ENCODE measurements around the gene NUDT8.

The NUDT8 gene

DNA sequence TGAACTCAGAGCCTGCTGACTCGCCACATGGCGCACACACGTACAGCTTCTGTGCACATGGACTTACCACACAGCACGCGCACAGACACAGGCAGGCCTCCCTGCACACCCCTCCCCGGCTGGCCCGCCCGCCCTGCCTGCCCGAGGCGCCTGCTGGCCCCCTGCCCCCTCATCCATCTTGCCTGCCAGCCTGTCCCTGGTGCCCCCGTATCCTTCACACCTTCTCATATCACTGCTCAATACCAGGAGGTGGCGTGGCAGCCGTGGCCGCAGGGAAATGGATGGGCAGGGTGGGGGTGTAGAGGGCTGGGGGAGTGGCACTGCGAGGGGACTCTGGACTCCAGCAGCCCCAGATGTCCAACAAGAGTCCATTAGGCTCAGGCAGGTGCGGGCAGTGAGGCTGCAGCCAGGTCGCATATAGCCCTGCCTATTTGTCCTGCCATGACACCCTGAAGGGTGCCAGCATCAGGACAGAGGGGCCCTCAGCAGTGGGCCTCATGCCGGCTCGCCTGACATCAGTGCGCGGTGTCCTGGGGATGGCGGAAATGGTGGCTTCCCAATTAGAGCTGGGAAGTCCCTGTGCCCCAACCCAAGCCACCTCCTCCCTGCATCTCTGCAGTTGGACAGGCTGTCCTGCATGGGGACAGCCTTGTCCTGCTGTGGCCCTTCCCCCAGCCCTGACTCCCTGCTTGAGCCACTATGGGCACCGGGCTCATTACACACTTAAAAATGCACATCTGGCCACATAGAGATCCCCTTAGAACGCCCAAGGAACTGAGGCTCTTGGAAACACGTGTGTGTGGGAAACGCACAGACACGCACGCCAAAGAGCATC, 11.8 kb upstream of the NUDT8 start:
- H3K9me3 ChIP-seq (ENCODE audit: low read length): peaks cover 3% of the 10 kb centered on the region; the same call in 1 of the 2 replicates
- H3F3A ChIP-seq (ENCODE audit: insufficient read depth, low read length): no peaks in the 10 kb centered on the region
- H3K27me3 ChIP-seq (ENCODE audit: insufficient read depth, low read length): peaks cover 8% of the 10 kb centered on the region; the same call in 1 of the 2 replicates
- no peaks in the 10 kb centered on the region for H3K79me2 ChIP-seq (ENCODE audit: insufficient read depth, low read length)
- H3K4me3 ChIP-seq (ENCODE audit: low read depth, low read length, poor library complexity, severe bottlenecking): no peak overlapping the region
- H3K4me1 ChIP-seq (ENCODE audit: insufficient read depth, low read length, severe bottlenecking): peaks cover 10% of the 10 kb centered on the region
- no peaks in the 10 kb centered on the region for H4K20me1 ChIP-seq (ENCODE audit: insufficient read depth, low read length)
- H3K4me2 ChIP-seq (ENCODE audit: low read length): no peak overlapping the region
- no peak overlapping the region for H3K27ac ChIP-seq (ENCODE audit: low read depth, low read length, poor library complexity, severe bottlenecking)
- no peaks in the 10 kb centered on the region; the same call in 1 of the 2 replicates for H3K36me3 ChIP-seq (ENCODE audit: insufficient read depth, low read length)
- H2AFZ ChIP-seq (ENCODE audit: low read length): no peak overlapping the region
- TF ChIP-seq, protein P1, sequence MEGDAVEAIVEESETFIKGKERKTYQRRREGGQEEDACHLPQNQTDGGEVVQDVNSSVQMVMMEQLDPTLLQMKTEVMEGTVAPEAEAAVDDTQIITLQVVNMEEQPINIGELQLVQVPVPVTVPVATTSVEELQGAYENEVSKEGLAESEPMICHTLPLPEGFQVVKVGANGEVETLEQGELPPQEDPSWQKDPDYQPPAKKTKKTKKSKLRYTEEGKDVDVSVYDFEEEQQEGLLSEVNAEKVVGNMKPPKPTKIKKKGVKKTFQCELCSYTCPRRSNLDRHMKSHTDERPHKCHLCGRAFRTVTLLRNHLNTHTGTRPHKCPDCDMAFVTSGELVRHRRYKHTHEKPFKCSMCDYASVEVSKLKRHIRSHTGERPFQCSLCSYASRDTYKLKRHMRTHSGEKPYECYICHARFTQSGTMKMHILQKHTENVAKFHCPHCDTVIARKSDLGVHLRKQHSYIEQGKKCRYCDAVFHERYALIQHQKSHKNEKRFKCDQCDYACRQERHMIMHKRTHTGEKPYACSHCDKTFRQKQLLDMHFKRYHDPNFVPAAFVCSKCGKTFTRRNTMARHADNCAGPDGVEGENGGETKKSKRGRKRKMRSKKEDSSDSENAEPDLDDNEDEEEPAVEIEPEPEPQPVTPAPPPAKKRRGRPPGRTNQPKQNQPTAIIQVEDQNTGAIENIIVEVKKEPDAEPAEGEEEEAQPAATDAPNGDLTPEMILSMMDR (IDR thresholded peaks at IDR 0.05; ENCODE audit: low read length): no peak
- TF ChIP-seq EZH2 (IDR thresholded peaks at IDR 0.05; ENCODE audit: borderline replicate concordance, low read length): no peak
- no peak overlapping the region for H3K9ac ChIP-seq (ENCODE audit: low read length)
- no peaks in the 10 kb centered on the region for H3K9me2 ChIP-seq (ENCODE audit: low read depth, low read length)

- H3K4me3 ChIP-seq (ENCODE audit: low read depth, low read length, poor library complexity, severe bottlenecking): no peak overlapping the region
- H3K79me2 ChIP-seq (ENCODE audit: insufficient read depth, low read length): no peaks in the 10 kb centered on the region
- H3K9me3 ChIP-seq (ENCODE audit: low read length): peaks cover 3% of the 10 kb centered on the region; the same call in 1 of the 2 replicates
- H3K4me1 ChIP-seq (ENCODE audit: insufficient read depth, low read length, severe bottlenecking): peaks cover 3% of the 10 kb centered on the region
- no peak overlapping the region for H3K27ac ChIP-seq (ENCODE audit: low read depth, low read length, poor library complexity, severe bottlenecking)
- no peak for TF ChIP-seq EZH2 (IDR thresholded peaks at IDR 0.05; ENCODE audit: borderline replicate concordance, low read length)
- no peak overlapping the region for H2AFZ ChIP-seq (ENCODE audit: low read length)
- H3F3A ChIP-seq (ENCODE audit: insufficient read depth, low read length): no peaks in the 10 kb centered on the region
- H3K36me3 ChIP-seq (ENCODE audit: insufficient read depth, low read length): no peaks in the 10 kb centered on the region; the same call in 1 of the 2 replicates
- H3K4me2 ChIP-seq (ENCODE audit: low read length): no peak overlapping the region
- H3K9ac ChIP-seq (ENCODE audit: low read length): no peak overlapping the region
- no peaks in the 10 kb centered on the region for H4K20me1 ChIP-seq (ENCODE audit: insufficient read depth, low read length)
- no peaks in the 10 kb centered on the region for H3K9me2 ChIP-seq (ENCODE audit: low read depth, low read length)
- peaks cover 8% of the 10 kb centered on the region; the same call in 1 of the 2 replicates for H3K27me3 ChIP-seq (ENCODE audit: insufficient read depth, low read length)
Measured at GRCh38 chr11:67640758-67641337, 11.1 kb upstream of the NUDT8 start.

GRCh38 chr11:67640021-67640757, 10.5 kb upstream of the NUDT8 start:
- TF ChIP-seq, protein P1 (IDR thresholded peaks at IDR 0.05; ENCODE audit: low read length): peak; percentile 74
- no peak for TF ChIP-seq EZH2 (IDR thresholded peaks at IDR 0.05; ENCODE audit: borderline replicate concordance, low read length)
- Histone ChIP-seq H3K27ac (ENCODE audit: low read depth, low read length, poor library complexity, severe bottlenecking) (no peak overlapping the region), H2AFZ (ENCODE audit: low read length) (no peak overlapping the region), H3K4me3 (ENCODE audit: low read depth, low read length, poor library complexity, severe bottlenecking) (no peak overlapping the region), H3K4me1 (ENCODE audit: insufficient read depth, low read length, severe bottlenecking) (no peaks in the 10 kb centered on the region), H3K9ac (ENCODE audit: low read length) (no peak overlapping the region), H3K9me3 (ENCODE audit: low read length) (peaks cover 3% of the 10 kb centered on the region; the same call in 1 of the 2 replicates), H3K4me2 (ENCODE audit: low read length) (no peak overlapping the region), H3K9me2 (ENCODE audit: low read depth, low read length) (no peaks in the 10 kb centered on the region), H3F3A (ENCODE audit: insufficient read depth, low read length) (no peaks in the 10 kb centered on the region), H3K27me3 (ENCODE audit: insufficient read depth, low read length) (peaks cover 8% of the 10 kb centered on the region; the same call in 1 of the 2 replicates), H3K36me3 (ENCODE audit: insufficient read depth, low read length) (no peaks in the 10 kb centered on the region; the same call in 1 of the 2 replicates), H3K79me2 (ENCODE audit: insufficient read depth, low read length) (no peaks in the 10 kb centered on the region), H4K20me1 (ENCODE audit: insufficient read depth, low read length) (no peaks in the 10 kb centered on the region)
